Fibroblast of skin of right biceps (primary cell): ENCODE results near the gene SLC24A1.
"Not testable (repeated sequence)": the region's sequence is repeated elsewhere in the genome, so short reads cannot be mapped to it uniquely, and the experiment has no call there.

Source experiments
- DNase-seq: peaks from one replicate; pipeline ENCODE4 v3.0.0-alpha.2; 2013

SLC24A1 gene

GRCh38 chr15:65621638-65622037 lies at the start of gene SLC24A1:
SLC24A1 (plus strand) TSS chr15:65621938; CDS start chr15:65624081, 2,143 bp downstream.
- no peak for DNase-seq

- DNase-seq, result no peak
Measured at GRCh38 chr15:65571971-65572370, 49.8 kb upstream of the SLC24A1 start.

GRCh38 chr15:65576664-65577063 lies 45.1 kb upstream of the SLC24A1 start:
- DNase-seq, result peak; percentile 80

GRCh38 chr15:65577129-65577996 lies 44.4 kb upstream of the SLC24A1 start:
- DNase-seq, result no peak

- DNase-seq, result no peak
Measured at GRCh38 chr15:65578904-65579728, 42.6 kb upstream of the SLC24A1 start.

- DNase-seq, result no peak
Measured at GRCh38 chr15:65579762-65580161, 42.0 kb upstream of the SLC24A1 start.

- peak; percentile 69 for DNase-seq
Measured at GRCh38 chr15:65580287-65580686, 41.5 kb upstream of the SLC24A1 start.

GRCh38 chr15:65583701-65584100 lies 38.0 kb upstream of the SLC24A1 start:
- DNase-seq, result peak; percentile 36

- no peak for DNase-seq
Measured at GRCh38 chr15:65584241-65584640, 37.5 kb upstream of the SLC24A1 start.

- no peak for DNase-seq
Measured at GRCh38 chr15:65587094-65587493, 34.6 kb upstream of the SLC24A1 start.

- DNase-seq, result no peak
Measured at GRCh38 chr15:65595960-65596359, 25.8 kb upstream of the SLC24A1 start.

- DNase-seq, result no peak
Measured at GRCh38 chr15:65598468-65598867, 23.3 kb upstream of the SLC24A1 start.

GRCh38 chr15:65599677-65600076 lies 22.1 kb upstream of the SLC24A1 start:
- DNase-seq, result no peak

- no peak for DNase-seq
Measured at GRCh38 chr15:65603134-65603533, 18.6 kb upstream of the SLC24A1 start.

- no peak for DNase-seq
Measured at GRCh38 chr15:65603559-65603958, 18.2 kb upstream of the SLC24A1 start.

GRCh38 chr15:65610871-65611718 lies 10.6 kb upstream of the SLC24A1 start, which contains the start of gene INTS14:
INTS14 (minus strand) TSS chr15:65611131; CDS start chr15:65607380, 3,751 bp downstream.
- peak; percentile 97 for DNase-seq

- no peak for DNase-seq
Measured at GRCh38 chr15:65611888-65612615, 9.7 kb upstream of the SLC24A1 start.

GRCh38 chr15:65612616-65612946 lies 9.2 kb upstream of the SLC24A1 start:
- no peak for DNase-seq

GRCh38 chr15:65612949-65613744 lies 8.6 kb upstream of the SLC24A1 start:
- no peak for DNase-seq

GRCh38 chr15:65615887-65616286 lies 5.9 kb upstream of the SLC24A1 start:
- not testable (repeated sequence) for DNase-seq

GRCh38 chr15:65618560-65619109 lies 3.1 kb upstream of the SLC24A1 start:
- no peak for DNase-seq
